Raji (cell line): ENCODE results near the gene AGK.

Source experiments
- POLR2A ChIP-seq: IDR thresholded peaks from 2 replicates; pipeline ENCODE4 v1.6.1; 2011; ENCODE audit warnings: low read depth, low read length, control low read depth; ENCODE audit not compliant: insufficient read depth

AGK gene

DNA sequence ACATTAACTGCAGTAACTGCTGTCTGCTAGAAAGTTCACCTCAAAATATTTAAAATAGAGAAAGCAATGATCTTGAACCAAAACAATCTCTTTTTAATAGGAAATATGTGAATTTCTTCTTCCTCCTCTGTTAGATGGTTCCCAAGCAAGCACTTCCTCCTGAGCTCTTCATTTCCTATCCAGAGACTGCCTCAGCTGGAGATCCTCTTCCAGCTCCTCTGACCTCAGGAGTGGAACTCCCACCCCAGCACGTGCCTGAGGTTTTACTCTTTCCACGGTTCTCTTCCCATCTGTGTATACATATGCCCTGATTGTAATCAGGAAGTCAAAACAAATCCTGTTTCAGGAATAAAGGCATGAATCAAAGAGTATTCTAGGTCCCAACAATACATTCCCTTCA, 145.1 kb downstream of the AGK start:
- no peak for TF ChIP-seq POLR2A

- TF ChIP-seq POLR2A: no peak
Observed at GRCh38 chr7:141697211-141697871, 146.1 kb downstream of the AGK start.

DNA sequence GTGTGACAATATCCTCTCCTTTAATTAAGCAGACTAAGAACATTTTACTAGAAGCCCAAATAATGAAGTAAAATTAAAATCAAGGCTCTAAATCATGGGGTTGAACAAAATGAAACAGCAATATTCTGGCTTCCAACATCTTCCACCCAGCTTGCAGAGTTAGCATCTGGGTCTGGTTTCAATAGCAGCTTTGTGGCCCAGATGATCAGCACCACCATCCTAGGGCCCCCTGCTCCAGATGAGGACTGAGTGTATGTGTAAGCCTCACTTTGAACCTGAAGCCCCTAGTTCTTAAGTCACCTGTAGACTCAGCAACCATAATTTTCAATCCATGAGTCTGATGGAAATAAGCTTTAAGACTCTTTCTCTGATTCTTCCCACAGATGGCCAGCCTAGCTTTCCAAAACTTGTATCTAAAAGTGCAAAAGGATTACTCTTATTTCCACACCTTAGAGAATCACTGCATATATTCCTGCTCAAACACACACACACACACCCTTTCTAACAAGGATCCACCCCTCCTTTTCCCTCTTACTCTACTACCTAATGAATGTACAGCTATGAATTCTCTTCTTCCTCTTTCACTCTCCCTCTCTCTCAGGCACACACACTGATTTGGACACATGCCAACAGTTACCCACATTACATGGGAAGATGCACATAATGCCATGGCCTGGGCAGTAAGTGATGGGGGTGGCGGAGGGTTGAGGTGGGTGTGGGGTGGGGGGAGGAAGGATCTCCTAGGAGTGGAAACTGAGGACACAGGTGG, 147.2 kb downstream of the AGK start:
- TF ChIP-seq POLR2A: no peak

GRCh38 chr7:141699860-141700259, 148.7 kb downstream of the AGK start:
- TF ChIP-seq POLR2A: no peak

DNA sequence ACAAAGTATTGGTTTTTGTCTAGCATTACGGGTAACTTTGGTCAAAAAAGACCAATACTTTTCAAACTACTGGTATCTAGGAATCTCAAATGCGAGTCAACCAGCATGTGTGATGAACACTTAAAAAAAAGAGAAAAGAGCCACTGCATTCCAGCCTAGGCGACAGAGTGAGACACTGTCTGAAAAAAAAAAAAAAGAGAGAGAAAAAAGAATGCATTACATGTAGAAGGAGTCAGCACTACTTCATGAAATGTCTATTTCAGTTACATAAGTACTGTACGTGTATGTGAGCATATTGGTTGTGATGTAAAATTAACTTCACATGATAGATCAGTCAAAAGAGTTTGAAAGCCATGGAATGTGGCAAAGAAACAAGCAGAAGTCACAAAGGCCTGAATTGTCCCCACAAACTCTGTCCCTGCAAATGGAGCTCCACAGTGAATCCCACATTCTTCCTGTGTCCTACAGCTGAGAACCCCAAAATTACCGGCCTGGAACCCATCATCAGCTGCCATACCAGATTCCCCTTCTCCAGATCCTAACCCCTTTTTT, 149.2 kb downstream of the AGK start:
- no peak for TF ChIP-seq POLR2A

GRCh38 chr7:141700848-141701371, 149.7 kb downstream of the AGK start:
- no peak for TF ChIP-seq POLR2A

DNA sequence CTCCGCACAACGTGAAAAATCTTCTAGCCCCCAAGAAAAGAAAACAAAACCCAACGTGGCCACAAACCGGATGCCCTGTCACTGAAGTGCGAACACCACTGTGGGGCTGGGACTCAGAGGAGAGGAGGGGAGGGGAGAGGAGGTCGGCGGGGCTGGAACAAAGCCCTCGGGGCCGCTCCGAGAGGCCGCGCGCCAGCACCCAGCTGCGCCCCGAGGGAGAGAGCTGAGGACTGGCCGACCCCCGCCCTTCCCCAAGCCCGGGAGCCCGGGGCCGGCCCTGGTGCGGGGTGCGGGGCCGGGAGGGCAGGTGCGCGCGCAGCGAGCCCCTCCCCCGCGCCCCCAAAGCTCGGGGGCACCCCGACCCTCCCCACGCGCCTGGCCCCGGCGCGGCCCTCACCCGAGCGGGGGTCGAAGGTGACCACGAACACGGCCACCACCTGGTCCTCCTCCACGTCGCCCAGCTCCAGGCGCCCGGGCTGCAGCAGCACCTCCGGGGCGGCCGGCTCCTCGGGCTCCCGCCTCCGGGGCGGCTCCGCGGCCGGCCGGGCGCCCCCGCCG, 150.4 kb downstream of the AGK start:
- TF ChIP-seq POLR2A: 0 out of 2 replicates have a peak, but pooled peaks have one; percentile 27

- 0 out of 2 replicates have a peak, but pooled peaks have one; percentile 28 for TF ChIP-seq POLR2A
Observed at GRCh38 chr7:141702047-141702567, 150.9 kb downstream of the AGK start, which contains the start of gene DENND11. DENND11 (minus strand) TSS chr7:141702166; CDS start chr7:141702153, 13 bp downstream.

DNA sequence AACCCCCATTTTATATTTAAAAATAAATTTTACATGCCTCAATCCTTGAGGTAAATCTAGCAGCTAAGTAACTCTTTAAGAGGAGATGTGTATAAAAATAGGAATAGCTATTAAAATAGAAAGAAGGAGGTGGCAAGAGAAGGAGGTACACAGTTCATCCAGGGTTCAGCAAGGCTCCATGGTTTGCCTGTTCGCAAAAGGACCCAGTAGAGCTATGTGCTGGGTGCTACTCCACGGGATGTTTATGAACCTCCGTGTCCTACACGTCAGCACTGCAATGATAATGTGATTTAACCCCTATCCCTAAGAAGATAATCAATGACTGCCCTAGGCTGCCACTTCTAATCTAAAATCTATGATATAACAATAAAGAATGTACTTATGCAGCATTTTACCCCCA, 151.7 kb downstream of the AGK start:
- TF ChIP-seq POLR2A: no peak

DNA sequence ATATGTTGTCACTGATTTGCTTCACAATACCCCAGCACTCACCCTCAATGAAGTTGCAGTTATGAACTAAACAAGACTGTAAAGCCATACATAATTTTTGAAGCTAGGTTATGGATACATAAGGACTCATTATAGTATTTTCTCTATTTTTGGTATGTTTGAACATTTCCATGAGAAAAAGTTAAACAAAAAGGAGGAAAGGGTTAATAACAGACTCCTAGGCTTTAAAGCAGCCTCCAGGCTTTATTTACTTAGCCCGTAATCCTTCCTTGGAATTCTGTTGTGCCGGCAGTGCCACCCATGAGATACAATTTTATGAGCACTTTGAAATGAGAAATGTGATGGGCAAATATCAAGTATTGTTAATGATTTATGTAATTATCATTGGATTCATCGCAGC, 152.9 kb downstream of the AGK start:
- no peak for TF ChIP-seq POLR2A

DNA sequence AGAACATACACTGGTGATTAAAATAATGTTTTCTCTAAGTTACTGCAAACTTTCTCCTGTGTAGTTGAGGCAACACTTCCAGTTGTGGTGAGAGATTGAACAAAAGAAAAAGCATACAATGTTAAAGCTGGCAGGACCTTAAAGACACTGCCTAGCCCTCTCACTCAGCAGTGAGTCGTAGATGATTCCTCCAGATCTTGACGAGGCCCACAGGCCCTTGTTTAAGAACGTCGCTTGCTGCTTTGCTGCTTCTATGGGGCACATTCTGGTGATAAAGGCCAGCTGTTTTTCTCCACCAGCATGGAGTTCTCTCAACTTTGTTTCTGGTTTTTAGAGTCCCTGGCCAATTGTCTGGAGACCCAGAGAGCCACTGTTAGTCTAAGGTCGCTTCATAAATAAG, 153.5 kb downstream of the AGK start:
- no peak for TF ChIP-seq POLR2A
